ENCODE measurements around the gene ATP6AP2.
A peak's percentile ranks its signal among the peaks of the same experiment; 100 is the strongest.
"Not testable (repeated sequence)": the region's sequence is repeated elsewhere in the genome, so short reads cannot be mapped to it uniquely, and the experiment has no call there.

The ATP6AP2 gene

DNA sequence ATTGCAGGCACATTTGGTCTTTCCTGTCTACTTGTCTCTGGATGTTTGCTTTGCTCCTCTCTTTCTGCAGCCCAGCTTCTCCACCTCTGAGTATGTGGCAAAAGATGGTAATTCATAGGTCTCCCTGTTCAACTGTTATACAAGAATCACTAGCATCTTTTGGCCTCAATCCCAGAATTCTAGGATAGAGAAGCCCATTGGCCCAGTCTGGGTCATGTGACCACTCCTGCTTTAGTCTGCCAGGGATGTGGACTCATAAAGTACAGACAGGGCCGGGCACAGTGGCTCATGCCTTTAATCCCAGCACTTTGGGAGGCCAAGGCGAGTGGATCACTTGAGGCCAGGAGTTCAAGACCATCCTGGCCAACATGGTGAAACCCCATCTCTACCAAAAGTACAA, 5.4 kb upstream of the ATP6AP2 start:
- DNase-seq (ENCODE audit: low spot score), result peak; percentile 15

- DNase-seq (ENCODE audit: low spot score), result no peak
Measured at GRCh38 chrX:40576291-40576690, 4.5 kb upstream of the ATP6AP2 start.

DNA sequence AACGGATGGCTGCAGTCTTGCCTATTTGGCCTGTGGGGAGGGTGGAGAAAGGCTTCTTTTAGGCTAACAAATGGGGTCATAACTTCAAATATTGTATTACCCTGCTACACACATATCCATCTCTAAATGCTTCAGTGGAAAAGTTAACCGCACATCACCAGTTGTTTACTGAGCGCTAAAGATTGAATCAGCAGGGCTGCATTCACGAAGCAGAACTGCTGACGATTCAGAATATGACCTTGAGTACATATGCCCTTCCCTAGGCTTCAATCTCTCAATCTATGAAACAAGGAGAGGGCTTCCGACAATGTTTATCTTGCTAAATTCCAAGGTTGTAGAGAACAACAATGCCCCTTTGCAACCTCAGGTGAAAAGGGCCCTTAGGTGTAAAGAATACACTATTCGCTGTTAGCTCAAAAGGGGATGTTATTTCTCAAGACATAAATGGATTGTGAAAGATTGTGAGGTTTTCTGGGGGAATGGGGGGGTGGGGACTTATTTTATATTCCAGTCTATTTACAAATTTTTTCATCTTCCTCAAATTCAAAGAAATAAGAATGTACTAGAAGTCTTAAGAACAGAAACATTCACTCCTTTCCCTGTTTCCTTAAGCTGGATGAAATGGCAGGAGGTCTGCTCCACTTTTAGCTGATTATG, 2.6 kb upstream of the ATP6AP2 start:
- DNase-seq (ENCODE audit: low spot score), result no peak

GRCh38 chrX:40579141-40579540, 1.6 kb upstream of the ATP6AP2 start:
- no peak for DNase-seq (ENCODE audit: low spot score)

GRCh38 chrX:40579900-40580536, 752 bp upstream of the ATP6AP2 start:
- peak; percentile 4 for DNase-seq (ENCODE audit: low spot score)

- DNase-seq (ENCODE audit: low spot score), result no peak
Measured at GRCh38 chrX:40581336-40581920, 658 bp downstream of the ATP6AP2 start.

DNA sequence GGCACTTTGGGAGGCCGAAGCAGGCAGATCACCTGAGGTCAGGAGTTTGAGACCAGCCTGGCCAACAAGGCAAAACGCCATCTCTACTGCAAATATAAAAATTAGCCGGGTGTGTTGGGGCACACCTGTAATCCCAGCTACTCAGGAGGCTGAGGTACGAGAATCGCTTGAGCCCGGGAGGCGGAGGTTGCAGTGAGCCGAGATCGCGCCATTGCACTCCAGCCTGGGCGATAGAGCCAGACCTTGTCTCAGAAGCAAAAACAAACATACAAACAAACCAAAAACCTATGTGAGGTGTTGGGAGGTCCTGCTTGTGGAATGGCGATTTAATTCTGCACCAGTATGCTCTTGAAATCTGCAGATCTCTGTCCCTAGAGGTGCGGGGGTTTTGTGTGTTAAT, 1.4 kb downstream of the ATP6AP2 start:
- DNase-seq (ENCODE audit: low spot score), result not testable (repeated sequence)

DNA sequence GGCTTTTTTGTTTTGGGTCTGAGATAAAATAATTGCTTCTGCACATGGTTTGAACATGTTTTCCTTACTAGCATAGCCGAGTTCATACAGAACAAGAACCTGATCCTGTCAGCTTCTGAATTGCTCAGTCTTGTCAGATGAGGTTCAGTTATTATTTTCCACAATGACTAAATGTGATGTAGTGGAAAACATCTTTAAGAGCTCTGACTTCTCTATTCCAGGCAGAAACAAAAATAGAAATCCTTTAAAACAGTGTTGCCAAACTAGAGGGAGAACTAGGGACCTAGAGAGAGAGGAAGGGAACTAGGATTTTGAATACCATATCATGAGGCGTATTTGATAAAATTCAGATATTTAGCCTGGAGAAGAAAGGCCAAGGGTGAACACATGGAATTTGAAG, 2.0 kb downstream of the ATP6AP2 start:
- no peak for DNase-seq (ENCODE audit: low spot score)

DNA sequence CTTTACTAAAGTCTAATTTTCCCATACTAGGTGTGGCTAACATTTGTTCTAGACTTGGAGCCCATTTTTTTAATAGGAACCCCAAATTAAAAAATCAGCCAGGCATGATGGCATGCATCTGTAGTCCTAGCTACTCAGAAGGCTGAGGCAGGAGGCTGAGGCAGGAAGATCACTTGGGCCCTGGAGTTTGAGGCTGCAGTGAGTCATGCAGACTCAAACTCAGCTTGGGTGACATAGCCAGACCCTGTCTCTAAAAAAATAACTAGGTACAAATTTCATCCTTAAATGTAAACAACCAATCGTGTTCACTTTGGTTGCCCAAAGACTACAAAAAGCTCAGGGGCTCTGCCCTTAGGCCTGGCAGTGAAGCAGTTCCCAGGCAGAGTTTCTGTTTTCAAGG, 6.9 kb downstream of the ATP6AP2 start:
- not testable (repeated sequence) for DNase-seq (ENCODE audit: low spot score)

DNA sequence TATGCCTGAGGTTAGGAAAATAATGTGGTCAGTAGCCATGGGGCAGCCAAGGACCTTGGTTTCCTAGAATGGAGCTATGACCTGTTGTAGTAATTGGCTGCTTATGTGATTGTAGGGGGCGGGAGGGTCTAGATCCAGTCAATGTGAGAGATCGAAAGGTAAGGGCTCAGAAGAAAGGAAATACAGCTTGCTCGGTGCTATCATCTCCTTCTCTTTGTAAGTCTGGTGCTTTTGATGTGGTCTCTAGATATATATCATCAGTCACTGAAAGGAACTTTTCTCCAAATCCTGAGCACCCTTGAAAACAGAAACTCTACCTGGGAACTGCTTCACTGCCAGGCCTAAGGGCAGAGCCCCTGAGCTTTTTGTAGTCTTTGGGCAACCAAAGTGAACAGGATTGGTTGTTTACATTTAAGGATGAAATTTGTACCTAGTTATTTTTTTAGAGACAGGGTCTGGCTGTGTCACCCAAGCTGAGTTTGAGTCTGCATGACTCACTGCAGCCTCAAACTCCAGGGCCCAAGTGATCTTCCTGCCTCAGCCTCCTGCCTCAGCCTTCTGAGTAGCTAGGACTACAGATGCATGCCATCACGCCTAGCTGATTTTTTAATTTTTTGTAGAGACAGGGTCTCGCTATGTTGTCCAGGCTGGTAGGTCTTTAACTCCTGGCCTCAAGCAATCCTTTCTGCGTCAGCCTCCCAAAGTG, 9.0 kb downstream of the ATP6AP2 start:
- DNase-seq (ENCODE audit: low spot score), result not testable (repeated sequence)

GRCh38 chrX:40603446-40603845, 22.7 kb downstream of the ATP6AP2 start:
- no peak for DNase-seq (ENCODE audit: low spot score)

GRCh38 chrX:40607381-40607780, 26.6 kb downstream of the ATP6AP2 start:
- no peak for DNase-seq (ENCODE audit: low spot score)

DNA sequence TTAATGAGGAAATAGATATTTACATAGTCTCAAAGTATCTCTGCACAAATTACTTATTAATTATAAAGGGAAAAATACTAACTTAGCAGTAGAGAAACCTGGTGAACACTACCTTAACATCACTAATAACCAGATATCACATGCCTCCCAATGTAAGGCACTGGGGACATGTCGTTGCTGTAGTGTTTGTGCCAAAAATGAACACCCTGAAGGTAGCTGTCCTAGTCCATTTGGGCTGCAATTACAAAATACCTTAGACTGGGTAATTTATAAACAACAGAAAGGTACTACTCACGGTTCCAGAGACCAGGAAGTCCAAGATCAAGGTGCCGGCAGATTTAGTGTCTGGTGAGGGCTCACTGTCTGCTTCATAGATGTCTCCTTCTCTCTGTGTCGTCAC, 31.7 kb downstream of the ATP6AP2 start:
- no peak for DNase-seq (ENCODE audit: low spot score)

GRCh38 chrX:40615976-40616375, 35.2 kb downstream of the ATP6AP2 start:
- no peak for DNase-seq (ENCODE audit: low spot score)

DNA sequence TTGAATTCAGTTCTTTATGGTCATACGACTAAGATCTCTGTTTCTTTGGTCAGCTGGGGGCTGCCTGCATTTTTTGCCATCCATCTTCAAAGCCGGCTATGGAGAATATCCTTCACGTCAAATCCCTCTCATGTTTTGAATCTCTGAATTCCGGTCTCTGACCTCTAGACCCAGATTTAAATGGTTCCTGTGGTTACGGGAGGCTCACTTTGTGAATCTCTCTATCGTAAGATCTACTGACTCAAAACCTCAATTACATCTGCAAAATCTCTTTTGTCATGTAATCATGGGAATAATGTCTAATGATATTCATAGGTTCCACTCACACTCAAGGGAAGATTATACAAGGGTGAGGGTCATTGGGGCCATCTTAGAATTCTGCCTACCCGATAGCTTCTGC, 36.8 kb downstream of the ATP6AP2 start:
- no peak for DNase-seq (ENCODE audit: low spot score)

- no peak for DNase-seq (ENCODE audit: low spot score)
Measured at GRCh38 chrX:40622479-40623138, 41.8 kb downstream of the ATP6AP2 start.

GRCh38 chrX:40623139-40623536, 42.4 kb downstream of the ATP6AP2 start, which contains the start of gene MPC1L:
Gene MPC1L, plus strand, starts transcription at chrX:40623428. Its CDS starts 138 bp downstream, at chrX:40623566.
- DNase-seq (ENCODE audit: low spot score), result no peak

- no peak for DNase-seq (ENCODE audit: low spot score)
Measured at GRCh38 chrX:40623665-40624064, 42.9 kb downstream of the ATP6AP2 start.

DNA sequence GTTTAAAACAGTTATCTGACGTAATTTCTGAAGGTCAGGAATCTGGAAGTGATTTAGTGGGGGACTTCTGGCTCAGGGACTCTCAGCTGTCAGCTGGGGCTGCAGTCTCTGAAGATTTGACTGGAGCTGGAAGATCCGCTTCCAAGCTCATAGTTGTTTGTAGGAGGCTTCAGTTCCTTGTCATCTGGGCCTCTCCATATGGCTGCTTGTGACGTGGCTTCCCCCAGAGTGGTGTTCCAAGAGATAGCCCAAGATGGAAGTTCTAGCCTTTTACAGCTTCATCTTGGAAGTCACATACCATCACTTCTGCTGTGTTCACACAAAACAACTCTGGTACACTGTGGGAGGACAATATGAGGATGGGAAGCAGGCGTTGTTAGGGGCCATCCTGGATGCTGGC, 44.5 kb downstream of the ATP6AP2 start:
- DNase-seq (ENCODE audit: low spot score), result no peak

DNA sequence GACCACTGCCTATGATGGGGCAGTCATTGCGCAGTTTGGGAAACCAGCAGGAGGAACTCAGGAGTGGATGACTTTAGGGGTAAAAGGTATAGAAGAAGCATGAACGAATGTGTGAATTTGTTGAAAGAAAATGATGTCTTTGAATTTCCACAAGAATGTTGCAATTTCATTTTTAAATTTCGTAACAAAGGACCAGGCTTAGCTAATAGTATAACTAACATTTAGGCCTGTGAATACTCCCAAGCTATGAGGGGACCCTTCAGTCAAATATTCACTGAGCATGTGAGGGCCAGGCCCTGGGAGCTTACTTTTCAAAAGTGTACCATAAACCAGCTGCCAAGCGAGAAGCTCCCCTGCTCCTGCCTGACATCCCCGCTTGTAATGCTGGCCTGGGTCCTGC, 47.7 kb downstream of the ATP6AP2 start:
- no peak for DNase-seq (ENCODE audit: low spot score)

DNA sequence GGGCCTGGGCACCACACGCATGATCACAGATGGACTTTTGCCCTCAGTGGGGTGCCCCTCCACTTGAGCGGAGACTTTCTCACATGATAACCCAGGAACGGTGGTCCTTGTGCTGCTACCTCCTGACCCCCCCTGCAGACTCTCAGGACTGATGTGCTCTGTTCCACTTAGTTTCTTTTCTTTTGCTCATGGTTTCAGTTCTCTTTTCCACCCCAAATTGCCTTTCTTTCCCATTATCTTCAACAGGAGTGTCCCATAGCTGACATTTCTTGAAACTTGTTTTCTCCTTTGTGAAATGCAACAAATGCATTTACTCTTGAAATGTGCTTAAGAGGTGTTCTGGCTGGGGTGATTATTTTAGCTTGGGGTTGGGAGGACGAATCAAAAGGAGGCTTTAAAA, 51.4 kb downstream of the ATP6AP2 start:
- no peak for DNase-seq (ENCODE audit: low spot score)

DNA sequence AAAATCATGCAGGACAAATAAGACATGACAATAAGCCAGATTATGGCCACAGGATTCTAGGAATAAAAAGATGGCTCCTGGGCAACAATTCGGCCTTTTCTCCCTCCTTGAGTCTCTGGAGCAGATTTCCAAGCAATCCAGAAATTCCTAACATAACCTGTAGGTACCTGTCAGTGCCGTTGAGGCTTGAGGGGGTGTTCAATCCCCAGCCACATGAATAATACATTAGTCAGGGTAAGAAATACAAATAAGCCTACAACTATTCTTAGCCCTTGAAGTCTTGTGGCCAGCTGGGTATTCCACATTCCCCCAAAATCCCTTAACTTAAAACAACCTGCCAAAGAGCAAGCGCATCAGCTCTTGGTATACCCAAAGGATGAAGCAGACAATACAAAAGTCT, 56.9 kb downstream of the ATP6AP2 start:
- DNase-seq (ENCODE audit: low spot score), result no peak
